WTC11 (cell line): ENCODE measurements around the gene CFAP100.

ENCODE experiments used
- CREB1 ChIP-seq: sonication (generic); formaldehyde crosslinking; IDR thresholded peaks from 2 replicates; pipeline ENCODE4 v1.8.0; 2023; ENCODE audit warnings: mild to moderate bottlenecking, missing genetic modification reagents
- CTCF ChIP-seq: fragments of 200-600 bp; IDR thresholded peaks from 2 replicates; pipeline ENCODE4 v1.8.0; 2022; ENCODE audit warnings: antibody characterized with exemption
- E2F5 ChIP-seq: sonication (generic); formaldehyde crosslinking; IDR thresholded peaks from 2 replicates; pipeline ENCODE4 v1.8.1; 2022; ENCODE audit warnings: mild to moderate bottlenecking, moderate library complexity, missing genetic modification reagents
- EMX1 ChIP-seq: fragments of 250-450 bp; sonication (Bioruptor Pico); IDR thresholded peaks from 2 replicates; pipeline ENCODE4 v1.8.0; 2021; ENCODE audit warnings: mild to moderate bottlenecking
- FOXJ3 ChIP-seq: sonication (generic); formaldehyde crosslinking; IDR thresholded peaks from 2 replicates; pipeline ENCODE4 v1.9.0; 2021; ENCODE audit warnings: missing genetic modification reagents, mild to moderate bottlenecking, borderline replicate concordance
- FOXK1 ChIP-seq: sonication (generic); formaldehyde crosslinking; IDR thresholded peaks from 2 replicates; pipeline ENCODE4 v1.8.0; 2022; ENCODE audit warnings: mild to moderate bottlenecking, moderate library complexity, missing genetic modification reagents
- FOXP1 ChIP-seq: sonication (generic); formaldehyde crosslinking; IDR thresholded peaks from 2 replicates; pipeline ENCODE4 v1.8.0; 2022; ENCODE audit warnings: missing genetic modification reagents, mild to moderate bottlenecking, moderate library complexity, borderline replicate concordance
- HMGXB4 ChIP-seq: sonication (generic); formaldehyde crosslinking; IDR thresholded peaks from 2 replicates; pipeline ENCODE4 v1.8.1; 2023; ENCODE audit warnings: mild to moderate bottlenecking, moderate library complexity, missing genetic modification reagents
- KAT7 ChIP-seq: sonication (generic); formaldehyde crosslinking; IDR thresholded peaks from 2 replicates; pipeline ENCODE4 v1.8.1; 2023; ENCODE audit warnings: missing genetic modification reagents, mild to moderate bottlenecking, borderline replicate concordance
- PREB ChIP-seq: sonication (generic); formaldehyde crosslinking; IDR thresholded peaks from 2 replicates; pipeline ENCODE4 v1.8.1; 2022; ENCODE audit warnings: mild to moderate bottlenecking, missing genetic modification reagents, moderate library complexity, borderline replicate concordance
- TCF7 ChIP-seq: sonication (generic); formaldehyde crosslinking; IDR thresholded peaks from 2 replicates; pipeline ENCODE4 v1.8.0; 2022; ENCODE audit warnings: mild to moderate bottlenecking, low read depth, missing genetic modification reagents, moderate library complexity
- ZNF232 ChIP-seq: sonication (generic); formaldehyde crosslinking; IDR thresholded peaks from 2 replicates; pipeline ENCODE4 v1.8.0; 2022; ENCODE audit warnings: mild to moderate bottlenecking, missing genetic modification reagents

- TF ChIP-seq CTCF, result no peak
- TF ChIP-seq CREB1 (CRISPR knock-in tag), result no peak
- TF ChIP-seq EMX1 (CRISPR knock-in tag), result no peak
- TF ChIP-seq FOXK1 (CRISPR knock-in tag), result no peak
- no peak for TF ChIP-seq FOXP1
- no peak for TF ChIP-seq PREB (CRISPR knock-in tag)
- no peak for TF ChIP-seq KAT7 (CRISPR knock-in tag)
- TF ChIP-seq ZNF232, result no peak
- TF ChIP-seq HMGXB4 (CRISPR knock-in tag), result no peak
- no peak for TF ChIP-seq FOXJ3 (CRISPR knock-in tag)
- no peak for TF ChIP-seq E2F5 (CRISPR knock-in tag)
- TF ChIP-seq TCF7, result no peak
Observed at GRCh38 chr3:126402666-126403302, 8.1 kb downstream of the CFAP100 start.
